ENCODE results near the gene GTPBP10. TPM values are rescaled to one million over a fixed set of nuclear protein-coding genes. Genes with fewer than 3 reads are reported as not detected.

GTPBP10 gene
- total RNA-seq, 4 donors from 2014 or later: 8.4 to 28.5 (median 10.5) TPM

DNA sequence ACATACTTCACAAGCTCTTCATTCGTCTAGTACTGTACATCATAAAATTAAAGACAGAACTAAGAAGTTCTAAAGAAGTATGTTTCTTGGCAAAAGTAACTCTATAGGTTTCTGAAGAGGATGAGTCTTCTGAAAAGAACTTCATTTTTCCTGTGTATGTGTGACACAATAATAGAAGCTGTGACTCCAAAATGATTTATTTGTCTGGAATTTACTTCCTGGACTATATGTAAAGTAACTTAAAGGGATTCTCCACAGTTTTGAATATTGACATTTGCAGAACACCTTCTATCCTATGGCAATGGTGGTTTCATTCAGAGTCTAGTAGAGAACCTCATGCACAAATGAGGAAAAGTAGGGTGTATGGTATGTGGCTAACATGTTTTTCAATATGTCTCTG lies 36.9 kb downstream of the GTPBP10 start:
- TF ChIP-seq, protein P1, sequence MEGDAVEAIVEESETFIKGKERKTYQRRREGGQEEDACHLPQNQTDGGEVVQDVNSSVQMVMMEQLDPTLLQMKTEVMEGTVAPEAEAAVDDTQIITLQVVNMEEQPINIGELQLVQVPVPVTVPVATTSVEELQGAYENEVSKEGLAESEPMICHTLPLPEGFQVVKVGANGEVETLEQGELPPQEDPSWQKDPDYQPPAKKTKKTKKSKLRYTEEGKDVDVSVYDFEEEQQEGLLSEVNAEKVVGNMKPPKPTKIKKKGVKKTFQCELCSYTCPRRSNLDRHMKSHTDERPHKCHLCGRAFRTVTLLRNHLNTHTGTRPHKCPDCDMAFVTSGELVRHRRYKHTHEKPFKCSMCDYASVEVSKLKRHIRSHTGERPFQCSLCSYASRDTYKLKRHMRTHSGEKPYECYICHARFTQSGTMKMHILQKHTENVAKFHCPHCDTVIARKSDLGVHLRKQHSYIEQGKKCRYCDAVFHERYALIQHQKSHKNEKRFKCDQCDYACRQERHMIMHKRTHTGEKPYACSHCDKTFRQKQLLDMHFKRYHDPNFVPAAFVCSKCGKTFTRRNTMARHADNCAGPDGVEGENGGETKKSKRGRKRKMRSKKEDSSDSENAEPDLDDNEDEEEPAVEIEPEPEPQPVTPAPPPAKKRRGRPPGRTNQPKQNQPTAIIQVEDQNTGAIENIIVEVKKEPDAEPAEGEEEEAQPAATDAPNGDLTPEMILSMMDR (IDR thresholded peaks at IDR 0.05): no peak
- DNase-seq (ENCODE audit: low spot score) (no peak), ATAC-seq (ENCODE audit: low FRiP score) (no peak)

DNA sequence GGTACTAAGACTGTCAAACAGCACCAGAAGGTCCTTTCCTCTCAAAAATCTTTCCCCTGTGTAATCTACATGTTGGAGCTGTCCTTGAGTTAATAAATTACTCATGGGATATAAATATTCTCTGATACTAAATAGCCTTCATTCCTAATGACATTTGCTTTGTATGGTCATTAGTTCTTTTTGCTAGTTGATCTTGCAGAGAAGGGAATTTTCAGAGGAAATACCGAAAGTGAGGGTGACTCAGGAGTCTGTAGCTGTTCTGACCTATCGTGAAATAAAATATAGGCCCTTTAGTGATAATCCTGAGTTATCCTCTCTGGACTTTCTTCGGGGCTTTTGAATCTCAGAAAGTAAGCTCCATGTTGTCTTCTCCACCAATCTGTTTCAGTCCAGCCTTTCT lies 37.3 kb downstream of the GTPBP10 start:
- DNase-seq (ENCODE audit: low spot score) (no peak), ATAC-seq (ENCODE audit: low FRiP score) (no peak)
- TF ChIP-seq, protein P1 (IDR thresholded peaks at IDR 0.05): no peak

DNA sequence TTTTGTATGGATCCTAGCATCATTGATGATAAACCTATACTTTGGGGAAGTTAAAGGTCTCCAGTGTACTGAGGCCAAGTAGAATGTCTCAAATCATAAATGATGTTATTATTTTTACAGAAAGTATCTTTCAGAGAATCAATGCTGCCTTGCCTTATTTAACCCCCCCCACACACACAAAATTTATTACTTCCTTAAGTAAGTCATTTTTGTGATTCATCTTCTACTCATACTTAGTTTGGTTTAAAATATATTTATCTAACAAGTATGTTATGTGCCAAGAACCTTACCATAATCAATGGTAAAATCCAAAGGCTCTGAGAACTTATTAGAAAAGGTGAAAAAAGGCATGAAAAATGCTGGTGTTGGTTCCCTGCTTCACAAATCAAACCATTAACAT lies 37.9 kb downstream of the GTPBP10 start:
- no peak for ATAC-seq (ENCODE audit: low FRiP score)
- TF ChIP-seq, protein P1 (IDR thresholded peaks at IDR 0.05): no peak
- no peak for DNase-seq (ENCODE audit: low spot score)

DNA sequence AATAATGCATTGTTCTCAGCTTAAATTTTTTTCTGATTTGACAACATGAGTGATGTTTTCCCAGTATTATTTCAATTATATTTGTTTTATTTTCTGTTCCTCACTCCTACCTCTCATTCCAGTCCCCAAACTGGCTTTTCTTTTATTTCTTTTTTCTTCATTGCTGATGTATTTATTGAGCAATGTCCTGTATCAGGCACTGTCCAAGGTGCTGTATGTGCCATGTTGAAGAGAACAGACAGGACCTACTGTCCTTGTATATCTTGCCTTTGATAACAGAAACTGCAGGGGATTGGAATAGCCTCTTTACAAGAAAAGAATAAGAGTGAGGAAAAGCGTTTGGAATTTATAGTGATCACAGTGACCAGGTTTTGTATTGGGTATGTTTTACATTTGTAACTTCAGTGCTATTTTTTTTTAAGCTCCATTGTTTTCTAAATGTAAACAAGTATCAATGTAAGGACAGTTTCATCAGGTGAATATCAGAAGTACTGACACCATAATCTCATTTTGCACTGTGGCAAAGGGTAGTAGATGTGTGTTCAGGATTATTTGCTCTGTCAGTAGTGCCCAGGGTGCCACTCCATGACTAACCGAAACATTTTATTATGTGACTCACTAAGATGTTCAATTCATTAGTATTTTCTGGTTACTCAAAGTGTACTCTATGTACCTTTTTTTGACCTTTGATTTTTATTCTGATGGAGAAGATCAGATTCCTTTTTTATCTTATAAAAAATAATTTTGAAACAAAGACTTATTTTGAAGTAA lies 41.1 kb downstream of the GTPBP10 start:
- ATAC-seq (ENCODE audit: low FRiP score) (no peak), DNase-seq (ENCODE audit: low spot score) (no peak)
- TF ChIP-seq, protein P1 (IDR thresholded peaks at IDR 0.05): no peak

DNA sequence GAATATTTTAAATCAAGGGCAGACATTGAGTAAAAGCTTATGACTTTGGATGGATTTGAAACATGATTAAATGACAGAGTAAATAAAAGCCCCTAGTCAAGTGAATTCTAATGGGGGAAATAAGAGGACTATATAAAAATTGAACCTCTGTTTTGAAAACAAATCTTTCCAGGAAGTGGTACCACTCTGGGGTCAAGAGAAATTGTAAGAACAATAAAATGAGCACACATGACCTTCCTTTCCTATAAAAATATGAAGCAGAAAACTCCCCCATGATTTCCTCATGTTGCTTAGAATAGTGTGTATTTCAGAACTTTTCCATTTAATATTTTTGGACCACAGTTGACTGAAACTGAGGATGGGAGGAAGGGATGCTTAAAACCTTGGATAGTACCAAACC lies 44.4 kb downstream of the GTPBP10 start:
- TF ChIP-seq, protein P1 (IDR thresholded peaks at IDR 0.05): no peak

DNA sequence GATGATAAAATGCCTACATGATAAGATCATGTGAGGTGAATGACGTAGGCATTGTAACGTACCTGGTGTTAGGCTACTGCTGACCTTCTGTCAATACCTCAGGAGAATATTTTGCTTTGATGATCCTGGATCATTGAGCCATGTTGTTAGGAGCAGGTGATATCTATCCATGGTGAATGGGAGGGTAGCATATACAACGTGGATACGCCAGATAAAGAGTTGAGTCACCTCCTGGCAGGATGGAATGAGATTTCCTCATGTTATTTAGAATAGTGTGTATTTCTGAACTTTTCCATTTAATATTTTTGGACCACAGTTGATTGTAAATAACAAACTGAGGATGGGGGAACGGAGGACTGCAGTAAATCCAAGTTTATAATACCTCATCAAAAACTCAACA lies 45.0 kb downstream of the GTPBP10 start:
- TF ChIP-seq, protein P1 (IDR thresholded peaks at IDR 0.05): no peak
- ATAC-seq (ENCODE audit: low FRiP score): no peak

More for the DNA sequence above, 44.4 kb downstream of the GTPBP10 start:
- DNase-seq (ENCODE audit: low spot score) (no peak), ATAC-seq (ENCODE audit: low FRiP score) (no peak)

DNA sequence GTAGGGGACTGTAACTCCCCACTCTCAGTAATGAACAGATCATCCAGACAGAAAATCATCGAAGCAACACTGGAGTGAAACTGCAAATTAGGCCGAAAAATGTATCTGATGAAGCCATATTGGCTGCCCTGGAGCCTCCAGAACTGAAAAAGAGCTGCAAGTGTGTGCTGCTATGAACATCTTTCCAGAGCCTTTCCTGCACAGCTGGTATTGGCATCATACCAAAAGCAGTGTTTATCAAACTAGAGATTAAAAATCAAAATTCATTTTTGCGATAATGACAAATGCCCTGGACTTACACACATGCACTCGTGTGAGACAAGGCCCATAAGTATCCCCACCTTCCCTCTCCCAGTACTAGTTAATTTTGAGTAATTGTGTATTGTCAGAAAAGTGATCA lies 49.9 kb downstream of the GTPBP10 start:
- TF ChIP-seq, protein P1 (IDR thresholded peaks at IDR 0.05): no peak

More for the DNA sequence above, 45.0 kb downstream of the GTPBP10 start:
- no peak for DNase-seq (ENCODE audit: low spot score)

More for the DNA sequence above, 49.9 kb downstream of the GTPBP10 start:
- ATAC-seq (ENCODE audit: low FRiP score): no peak
- DNase-seq (ENCODE audit: low spot score): no peak
